HUES64 (cell line): ENCODE data around the gene SMAD7.

Source experiments
- H3K27ac ChIP-seq: 2 replicates; pipeline ENCODE4 v1.7.0; 2013; ENCODE audit warnings: low read depth, low read length, inconsistent platforms
- H3K27me3 ChIP-seq: 2 replicates; pipeline ENCODE4 v1.6.1; 2013; ENCODE audit warnings: mild to moderate bottlenecking, low read length; ENCODE audit not compliant: insufficient read depth
- H3K36me3 ChIP-seq: 2 replicates; pipeline ENCODE4 v1.6.1; 2013; ENCODE audit warnings: mild to moderate bottlenecking, low read length; ENCODE audit not compliant: insufficient read depth
- H3K4me1 ChIP-seq: 2 replicates; pipeline ENCODE4 v1.6.1; 2013; ENCODE audit warnings: mild to moderate bottlenecking, low read length, moderate library complexity; ENCODE audit not compliant: insufficient read depth
- H3K4me3 ChIP-seq: 2 replicates; pipeline ENCODE4 v1.5.1; 2013; ENCODE audit warnings: mild to moderate bottlenecking, low read length, moderate library complexity
- H3K9ac ChIP-seq: 2 replicates; pipeline ENCODE4 v1.6.1; 2013; ENCODE audit warnings: mild to moderate bottlenecking, low read depth, low read length
- H3K9me3 ChIP-seq: 2 replicates; pipeline ENCODE4 v1.6.1; 2013; ENCODE audit warnings: low read depth, low read length; ENCODE audit not compliant: insufficient read depth
- WGBS: fragments of 150-250, 120-280 bp; methylation state at CpG from one replicate; pipeline ENCODE4 v1.1.7; 2013; ENCODE audit warnings: missing lambda C conversion rate; 5-methylcytosine and 5-hydroxymethylcytosine counted together

SMAD7 gene

DNA sequence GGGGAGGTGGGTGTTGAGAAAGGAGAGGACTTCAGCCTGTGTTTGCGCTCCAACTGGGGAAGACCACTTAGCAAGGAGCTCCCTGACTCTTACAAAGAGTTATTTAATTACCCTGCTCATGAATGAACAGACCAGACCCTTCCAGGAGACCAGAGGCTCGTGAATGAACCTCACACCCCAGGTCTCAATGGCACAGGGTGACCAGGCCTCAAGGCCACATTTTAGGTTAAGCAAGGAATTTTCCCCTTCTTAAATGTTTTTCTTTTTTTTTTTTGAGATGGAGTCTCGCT is 25.3 kb downstream of the SMAD7 start:
- Histone ChIP-seq H3K4me1 (peaks cover 54% of the 10 kb centered on the region), H3K27me3 (no peaks in the 10 kb centered on the region), H3K4me3 (no peak overlapping the region), H3K36me3 (peaks cover 18% of the 10 kb centered on the region), H3K9ac (no peak overlapping the region), H3K9me3 (no peaks in the 10 kb centered on the region), H3K27ac (no peak overlapping the region)
- 74% methylated on average over 2 of the region's 3 CpGs for WGBS

GRCh38 chr18:48924630-48925490 is 25.9 kb downstream of the SMAD7 start:
- H3K4me3 ChIP-seq = no peak overlapping the region
- WGBS = 72% methylated on average over 17 of the region's 17 CpGs
- peaks cover 22% of the 10 kb centered on the region for H3K36me3 ChIP-seq
- no peaks in the 10 kb centered on the region for H3K9me3 ChIP-seq
- no peaks in the 10 kb centered on the region for H3K27me3 ChIP-seq
- H3K9ac ChIP-seq = no peak overlapping the region
- peaks cover 48% of the 10 kb centered on the region for H3K4me1 ChIP-seq
- H3K27ac ChIP-seq = no peak overlapping the region

GRCh38 chr18:48923746-48924629 is 26.8 kb downstream of the SMAD7 start:
- peaks cover 27% of the 10 kb centered on the region for H3K36me3 ChIP-seq
- no peak overlapping the region for H3K27ac ChIP-seq
- no peaks in the 10 kb centered on the region for H3K27me3 ChIP-seq
- no peak overlapping the region for H3K9ac ChIP-seq
- no peak overlapping the region for H3K4me3 ChIP-seq
- H3K4me1 ChIP-seq = peaks cover 39% of the 10 kb centered on the region
- WGBS = 80% methylated on average over 15 of the region's 15 CpGs
- no peaks in the 10 kb centered on the region for H3K9me3 ChIP-seq

DNA sequence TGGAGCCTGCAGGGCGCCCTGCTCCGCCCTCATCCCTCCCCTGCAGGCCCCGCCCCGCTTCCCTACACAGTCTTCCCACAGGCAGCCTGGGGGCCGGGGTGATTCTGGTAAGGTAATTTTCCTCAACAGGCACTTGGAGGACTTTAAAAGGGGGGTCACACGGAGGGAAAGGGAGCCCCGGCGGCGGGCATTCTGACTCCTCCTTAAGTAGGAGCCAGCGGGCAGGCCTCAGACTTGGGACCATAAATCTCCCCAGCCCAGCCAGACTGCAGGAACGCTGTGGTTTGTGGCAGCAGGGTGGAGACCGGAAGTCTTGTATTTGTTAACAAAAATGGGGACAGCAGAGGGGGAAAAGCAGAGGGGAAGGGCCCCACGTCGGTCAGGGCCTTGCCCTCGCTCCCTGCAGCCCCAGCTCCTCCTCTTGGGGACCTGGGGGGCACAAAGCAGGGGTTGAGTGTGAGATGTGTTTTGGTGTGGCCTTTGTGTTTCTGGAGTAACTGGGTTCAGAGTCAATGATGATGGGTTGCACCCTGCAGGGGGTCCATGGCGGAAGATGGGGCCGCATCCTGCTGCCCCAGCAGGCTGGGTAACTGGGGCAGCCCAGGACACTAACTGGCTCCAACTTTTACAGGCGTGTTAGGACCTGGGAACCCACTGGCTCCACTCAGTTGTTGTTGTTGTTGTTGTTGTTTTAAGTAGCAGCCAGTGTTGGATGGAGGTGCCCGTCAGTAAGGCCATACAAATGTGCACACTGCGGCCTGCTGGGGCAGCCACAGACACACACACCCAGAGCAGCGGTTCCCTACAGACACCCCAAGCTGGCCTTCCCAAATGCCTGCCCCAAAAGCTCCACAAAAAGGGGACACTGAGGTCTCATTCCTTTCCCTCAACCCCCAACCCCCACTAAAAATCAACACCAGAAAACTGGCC is 27.7 kb downstream of the SMAD7 start:
- Histone ChIP-seq H3K36me3 (peaks cover 27% of the 10 kb centered on the region), H3K27me3 (no peaks in the 10 kb centered on the region), H3K4me3 (no peak overlapping the region), H3K9ac (no peak overlapping the region), H3K27ac (no peak overlapping the region), H3K9me3 (no peaks in the 10 kb centered on the region), H3K4me1 (peaks cover 30% of the 10 kb centered on the region)
- WGBS = 84% methylated on average over 19 of the region's 21 CpGs

- H3K9me3 ChIP-seq = no peaks in the 10 kb centered on the region
- no peak overlapping the region for H3K4me3 ChIP-seq
- no peak overlapping the region for H3K9ac ChIP-seq
- peaks cover 27% of the 10 kb centered on the region for H3K36me3 ChIP-seq
- WGBS = 74% methylated on average over 7 of the region's 7 CpGs
- H3K27ac ChIP-seq = no peak overlapping the region
- H3K27me3 ChIP-seq = no peaks in the 10 kb centered on the region
- H3K4me1 ChIP-seq = peaks cover 22% of the 10 kb centered on the region
Observed at GRCh38 chr18:48922226-48922800, 28.5 kb downstream of the SMAD7 start.

GRCh38 chr18:48921305-48922225 is 29.2 kb downstream of the SMAD7 start:
- H3K36me3 ChIP-seq = peaks cover 27% of the 10 kb centered on the region
- H3K4me1 ChIP-seq = peaks cover 21% of the 10 kb centered on the region
- no peaks in the 10 kb centered on the region for H3K27me3 ChIP-seq
- no peak overlapping the region for H3K27ac ChIP-seq
- H3K4me3 ChIP-seq = no peak overlapping the region
- no peak overlapping the region for H3K9ac ChIP-seq
- 95% methylated on average over 34 of the region's 34 CpGs for WGBS
- H3K9me3 ChIP-seq = no peaks in the 10 kb centered on the region

GRCh38 chr18:48920408-48921038 is 30.2 kb downstream of the SMAD7 start:
- no peaks in the 10 kb centered on the region for H3K9me3 ChIP-seq
- no peaks in the 10 kb centered on the region for H3K27me3 ChIP-seq
- peaks cover 21% of the 10 kb centered on the region for H3K4me1 ChIP-seq
- H3K9ac ChIP-seq = no peak overlapping the region
- no peak overlapping the region for H3K4me3 ChIP-seq
- no peak overlapping the region for H3K27ac ChIP-seq
- H3K36me3 ChIP-seq = peaks cover 27% of the 10 kb centered on the region
- WGBS = 90% methylated on average over 16 of the region's 16 CpGs

- no peak overlapping the region for H3K27ac ChIP-seq
- no peaks in the 10 kb centered on the region for H3K27me3 ChIP-seq
- peaks cover 17% of the 10 kb centered on the region for H3K4me1 ChIP-seq
- no peaks in the 10 kb centered on the region for H3K9me3 ChIP-seq
- H3K9ac ChIP-seq = no peak overlapping the region
- H3K4me3 ChIP-seq = no peak overlapping the region
- 95% methylated on average over 3 of the region's 3 CpGs for WGBS
- H3K36me3 ChIP-seq = peaks cover 27% of the 10 kb centered on the region
Observed at GRCh38 chr18:48919547-48919946, 31.2 kb downstream of the SMAD7 start.

DNA sequence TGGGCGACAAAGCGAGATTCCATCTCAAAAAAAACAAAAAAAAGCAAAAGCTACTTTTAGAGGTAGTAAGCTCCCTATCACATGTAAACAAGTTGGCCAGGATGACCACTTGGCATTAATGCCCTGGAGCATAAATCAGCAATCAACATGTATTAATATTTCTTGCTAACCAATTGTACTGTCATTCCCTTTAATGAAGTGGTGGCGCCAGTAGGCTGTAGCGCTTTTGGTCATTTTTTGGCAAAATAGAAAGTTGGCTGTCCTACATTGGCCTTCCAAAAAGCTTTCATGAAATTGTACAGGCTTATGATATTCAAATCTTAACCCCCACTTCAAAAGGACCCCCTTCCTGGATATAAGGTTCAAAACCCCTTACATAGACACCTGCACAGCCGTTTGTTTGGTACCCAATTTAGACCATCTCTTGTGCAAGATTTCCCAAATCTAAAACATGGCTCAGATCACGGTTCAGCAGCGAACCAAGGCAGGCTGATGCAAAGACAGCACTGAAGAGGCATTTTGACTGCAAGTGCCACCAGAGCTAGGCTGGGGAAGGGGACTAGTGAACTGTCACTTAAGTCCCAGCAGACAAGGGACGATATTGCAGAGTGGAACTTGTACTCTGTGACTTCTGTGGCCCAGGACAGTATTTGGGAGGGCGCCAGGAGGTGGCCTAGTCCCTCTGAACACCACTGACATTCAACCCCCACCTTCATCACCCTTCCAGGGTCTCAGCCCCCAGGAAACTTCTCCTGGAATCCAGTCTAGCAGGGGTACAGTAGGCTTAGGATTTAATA is 31.9 kb downstream of the SMAD7 start:
- Histone ChIP-seq H3K36me3 (peaks cover 27% of the 10 kb centered on the region), H3K9ac (no peak overlapping the region), H3K4me1 (peaks cover 15% of the 10 kb centered on the region), H3K4me3 (no peak overlapping the region), H3K27me3 (no peaks in the 10 kb centered on the region), H3K9me3 (no peaks in the 10 kb centered on the region), H3K27ac (no peak overlapping the region)
- WGBS = 96% methylated on average over 9 of the region's 9 CpGs
